ENCODE data around the gene CNTNAP2.
"Not testable (repeated sequence)": the region's sequence is repeated elsewhere in the genome, so short reads cannot be mapped to it uniquely, and the experiment has no call there.

CNTNAP2 gene

GRCh38 chr7:148014541-148014940 lies 1897.9 kb downstream of the CNTNAP2 start:
- peak; percentile 8 for DNase-seq

DNA sequence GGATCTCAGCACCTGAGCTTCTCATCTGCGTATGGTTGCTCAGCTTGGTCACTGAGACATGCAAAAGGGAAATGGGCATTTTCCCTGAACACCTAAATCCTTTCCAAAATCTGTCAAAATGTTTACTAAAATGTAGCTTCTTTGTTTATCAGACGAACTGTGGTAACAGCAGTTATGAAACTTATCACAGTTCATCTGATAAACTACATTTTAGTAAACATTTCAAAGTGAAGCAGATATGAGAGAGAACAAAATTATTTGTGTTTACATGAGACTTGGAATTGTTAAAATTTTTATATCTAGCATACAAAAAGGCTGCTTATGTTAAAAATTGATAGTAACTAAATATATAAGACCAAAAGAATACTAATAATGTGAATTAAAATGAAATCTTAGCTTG lies 1900.5 kb downstream of the CNTNAP2 start:
- DNase-seq = no peak

GRCh38 chr7:148020679-148021078 lies 1904.1 kb downstream of the CNTNAP2 start:
- no peak for DNase-seq

- DNase-seq = no peak
Observed at GRCh38 chr7:148021507-148022045, 1905.0 kb downstream of the CNTNAP2 start.

DNA sequence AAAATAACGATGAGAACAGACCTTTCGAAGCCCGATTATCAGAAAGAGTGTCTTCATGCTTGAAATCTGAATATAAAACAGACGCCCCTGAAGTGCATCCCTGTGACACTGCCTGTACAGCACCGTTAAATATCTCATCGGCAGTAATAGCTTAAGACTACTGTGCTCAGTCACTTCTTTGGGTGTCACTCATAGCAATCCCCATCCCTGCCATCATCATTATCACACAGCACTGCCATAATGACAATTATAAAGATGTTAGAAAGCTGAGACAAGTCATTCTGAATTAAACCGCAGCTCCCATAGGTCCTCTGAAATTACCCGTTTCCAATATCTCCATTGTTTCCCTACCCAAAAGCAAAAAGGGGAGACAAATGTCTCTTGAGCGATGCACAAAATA lies 1906.2 kb downstream of the CNTNAP2 start:
- no peak for DNase-seq

- DNase-seq = no peak
Observed at GRCh38 chr7:148026713-148027112, 1910.1 kb downstream of the CNTNAP2 start.

GRCh38 chr7:148028165-148028564 lies 1911.6 kb downstream of the CNTNAP2 start:
- DNase-seq = no peak

GRCh38 chr7:148031019-148031418 lies 1914.4 kb downstream of the CNTNAP2 start:
- DNase-seq = no peak

DNA sequence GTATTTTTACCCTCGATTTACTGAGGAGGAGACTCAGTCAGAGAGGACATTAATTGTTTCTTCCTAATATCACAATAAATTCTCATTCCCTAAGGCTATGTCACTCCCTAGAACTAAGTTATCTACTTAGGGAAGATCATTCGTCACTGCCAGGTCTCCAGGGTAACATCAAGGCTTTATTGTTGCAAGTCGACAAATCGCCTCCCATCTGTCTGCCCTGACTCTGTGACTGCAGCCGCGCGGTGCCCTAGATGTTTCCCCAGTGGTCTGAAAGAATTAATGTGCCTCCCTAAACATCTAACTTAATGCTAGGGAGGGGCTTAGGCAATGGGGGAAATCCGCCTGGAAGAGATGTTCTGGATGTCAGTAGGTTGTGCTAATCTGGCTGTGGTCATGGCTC lies 1915.2 kb downstream of the CNTNAP2 start:
- DNase-seq = no peak

DNA sequence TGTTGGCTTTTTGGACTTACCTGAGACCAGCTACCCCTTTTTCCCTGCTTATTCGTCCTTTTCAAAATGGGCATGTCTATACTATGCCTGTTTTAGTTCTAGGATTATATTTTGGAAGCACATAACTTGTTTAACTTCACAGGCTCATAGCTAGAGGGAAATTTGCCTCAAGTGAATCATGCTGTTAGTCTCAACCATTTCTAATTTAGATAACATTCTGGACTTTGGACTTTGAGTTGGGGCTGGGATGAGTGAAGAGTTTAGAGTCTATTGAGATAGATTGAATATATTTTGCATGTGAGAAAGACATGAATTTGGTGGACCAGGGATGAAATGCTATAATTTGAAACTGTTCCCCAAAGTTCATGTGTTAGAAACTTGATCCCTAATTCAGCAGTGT lies 1919.3 kb downstream of the CNTNAP2 start:
- no peak for DNase-seq

GRCh38 chr7:148037044-148037443 lies 1920.4 kb downstream of the CNTNAP2 start:
- no peak for DNase-seq

DNA sequence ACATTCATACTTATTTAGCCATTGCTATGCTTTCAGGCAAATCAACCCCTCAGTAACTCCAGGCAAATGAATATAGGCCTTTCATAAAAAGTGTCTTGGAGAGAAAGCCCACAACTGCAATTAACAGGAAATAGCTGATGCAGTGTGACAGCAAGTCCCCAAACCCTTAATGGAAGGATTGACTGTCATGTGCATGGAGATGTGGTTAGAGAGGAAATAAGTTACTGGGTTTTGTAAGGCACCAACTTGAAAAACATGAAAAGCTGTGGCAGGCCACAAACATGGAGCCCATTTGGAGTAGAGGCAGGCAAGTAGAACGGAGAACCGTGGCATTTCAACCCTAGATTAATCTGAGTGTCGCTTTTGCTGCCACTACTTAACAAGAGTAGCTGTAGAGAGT lies 1924.6 kb downstream of the CNTNAP2 start:
- no peak for DNase-seq

- no peak for DNase-seq
Observed at GRCh38 chr7:148042935-148043631, 1926.5 kb downstream of the CNTNAP2 start.

GRCh38 chr7:148044173-148044572 lies 1927.6 kb downstream of the CNTNAP2 start:
- no peak for DNase-seq

DNA sequence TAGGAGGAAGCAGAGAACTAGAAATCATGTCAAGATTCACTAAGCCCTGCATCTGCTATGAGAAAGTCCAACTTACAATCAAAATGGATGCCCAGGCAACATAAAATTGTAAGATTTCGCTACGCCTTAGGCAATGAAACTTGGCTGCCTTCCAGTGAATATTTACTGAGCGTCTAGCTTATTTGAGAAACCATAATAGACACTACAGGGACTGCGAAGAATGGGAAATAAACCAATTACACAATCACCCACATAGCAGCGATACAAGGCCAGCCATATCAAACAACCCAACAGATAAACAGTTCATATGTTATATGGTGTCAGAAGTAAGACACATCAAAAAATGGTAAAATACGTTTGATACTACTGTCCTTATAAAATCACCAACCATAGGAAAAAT lies 1928.9 kb downstream of the CNTNAP2 start:
- DNase-seq = no peak

DNA sequence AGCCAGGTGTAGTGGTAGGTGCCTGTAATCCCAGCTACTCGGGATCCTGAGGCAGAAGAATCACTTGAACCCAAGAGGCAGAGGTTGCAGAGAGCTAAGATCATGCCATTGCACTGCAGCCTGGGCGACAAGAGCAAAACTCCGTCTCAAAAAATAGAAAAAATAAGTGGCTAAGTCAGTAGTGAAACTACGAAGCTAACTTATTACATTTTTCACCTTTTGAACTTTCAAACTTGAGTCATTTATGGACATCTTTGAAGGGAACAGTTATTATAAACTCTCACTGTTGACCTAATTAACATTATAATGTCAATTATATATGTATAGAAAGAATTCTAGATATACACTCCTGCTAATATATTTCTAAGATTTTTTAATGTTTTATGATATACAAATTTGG lies 1932.5 kb downstream of the CNTNAP2 start:
- no peak for DNase-seq

DNA sequence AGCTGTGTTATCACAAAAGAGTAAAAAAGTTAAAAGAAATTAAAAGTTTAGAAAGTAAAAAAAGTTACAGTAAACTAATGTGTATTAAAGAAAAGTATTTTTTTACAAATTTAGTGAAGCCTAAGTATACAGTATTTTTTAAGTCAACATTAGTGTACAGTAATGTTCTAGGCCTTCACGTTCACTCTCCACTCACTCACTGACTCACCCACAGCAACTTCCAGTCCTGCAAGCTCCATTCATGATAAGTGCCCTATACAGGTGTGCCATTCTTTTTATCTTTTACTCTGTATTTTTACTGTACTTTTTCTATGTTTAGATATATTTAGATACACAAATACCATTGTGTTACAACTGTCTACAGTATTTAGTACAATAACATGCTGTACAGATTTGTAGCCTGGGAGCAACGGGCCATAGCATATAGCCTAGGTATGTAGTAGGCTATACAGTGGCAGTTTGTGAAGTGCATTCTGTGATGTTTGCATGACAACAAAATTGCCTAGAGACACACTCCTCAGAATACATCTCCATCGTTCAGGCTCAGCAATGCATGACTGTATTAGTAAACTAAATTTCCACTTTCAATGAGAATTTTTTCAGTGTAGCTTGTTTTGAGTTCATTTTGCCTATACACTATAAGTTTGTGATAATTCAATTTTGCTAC lies 1934.0 kb downstream of the CNTNAP2 start:
- no peak for DNase-seq

GRCh38 chr7:148056406-148056805 lies 1939.8 kb downstream of the CNTNAP2 start:
- no peak for DNase-seq

GRCh38 chr7:148058092-148058491 lies 1941.5 kb downstream of the CNTNAP2 start:
- no peak for DNase-seq

DNA sequence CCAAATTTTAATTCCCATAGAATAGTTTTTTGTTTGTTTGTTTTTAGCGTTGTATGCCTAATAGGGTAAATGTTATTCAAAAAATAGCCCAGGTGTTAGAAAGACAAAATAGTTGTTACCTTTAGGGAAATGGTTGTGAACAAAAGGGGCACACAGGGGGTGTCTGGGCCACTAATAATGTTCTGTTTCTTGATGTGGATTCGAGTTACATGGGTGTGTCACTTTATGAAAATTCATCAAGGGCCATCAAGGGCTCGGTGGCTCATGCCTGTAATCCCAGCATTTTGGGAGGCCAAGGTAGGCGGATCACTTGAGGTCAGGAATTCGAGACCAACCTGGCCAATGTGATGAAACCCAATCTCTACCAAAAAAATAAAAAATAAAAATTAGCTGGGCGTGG lies 1942.2 kb downstream of the CNTNAP2 start:
- no peak for DNase-seq

- DNase-seq = no peak
Observed at GRCh38 chr7:148060724-148061123, 1944.1 kb downstream of the CNTNAP2 start.

- not testable (repeated sequence) for DNase-seq
Observed at GRCh38 chr7:148078111-148078510, 1961.5 kb downstream of the CNTNAP2 start.

- no peak for DNase-seq
Observed at GRCh38 chr7:148079206-148080080, 1962.8 kb downstream of the CNTNAP2 start.

Measured in fibroblast of skin of right biceps (primary cell).